Astrocyte of the cerebellum (primary cell): Measurements from ENCODE around the gene CAPN7.
A peak's percentile ranks its signal among the peaks of the same experiment; 100 is the strongest.

ENCODE experiments used
- DNase-seq: peaks from one replicate; pipeline ENCODE4 v3.0.0-alpha.2; 2011; ENCODE audit warnings: low read depth
- H3K4me3 ChIP-seq: 2 replicates; pipeline ENCODE4 v1.5.1; 2011; ENCODE audit warnings: mild to moderate bottlenecking, low read depth, low read length, moderate library complexity
- in situ Hi-C: cut with HindIII; loops from 2 replicates; pipeline ENCODE4 v1.10.0; 2017; ENCODE audit warnings: low sequenced_read_pairs
- TF ChIP-seq, protein P1 (sequence below): IDR thresholded peaks from 2 replicates; pipeline ENCODE4 v1.5.1; 2012; ENCODE audit warnings: low read length, low read depth, moderate library complexity, mild to moderate bottlenecking; ENCODE audit errors: missing control alignments

CAPN7 gene

GRCh38 chr3:15263926-15264325 lies 57.9 kb downstream of the CAPN7 start:
- TF ChIP-seq, protein P1, sequence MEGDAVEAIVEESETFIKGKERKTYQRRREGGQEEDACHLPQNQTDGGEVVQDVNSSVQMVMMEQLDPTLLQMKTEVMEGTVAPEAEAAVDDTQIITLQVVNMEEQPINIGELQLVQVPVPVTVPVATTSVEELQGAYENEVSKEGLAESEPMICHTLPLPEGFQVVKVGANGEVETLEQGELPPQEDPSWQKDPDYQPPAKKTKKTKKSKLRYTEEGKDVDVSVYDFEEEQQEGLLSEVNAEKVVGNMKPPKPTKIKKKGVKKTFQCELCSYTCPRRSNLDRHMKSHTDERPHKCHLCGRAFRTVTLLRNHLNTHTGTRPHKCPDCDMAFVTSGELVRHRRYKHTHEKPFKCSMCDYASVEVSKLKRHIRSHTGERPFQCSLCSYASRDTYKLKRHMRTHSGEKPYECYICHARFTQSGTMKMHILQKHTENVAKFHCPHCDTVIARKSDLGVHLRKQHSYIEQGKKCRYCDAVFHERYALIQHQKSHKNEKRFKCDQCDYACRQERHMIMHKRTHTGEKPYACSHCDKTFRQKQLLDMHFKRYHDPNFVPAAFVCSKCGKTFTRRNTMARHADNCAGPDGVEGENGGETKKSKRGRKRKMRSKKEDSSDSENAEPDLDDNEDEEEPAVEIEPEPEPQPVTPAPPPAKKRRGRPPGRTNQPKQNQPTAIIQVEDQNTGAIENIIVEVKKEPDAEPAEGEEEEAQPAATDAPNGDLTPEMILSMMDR: no peak
- DNase-seq: no peak

GRCh38 chr3:15264486-15264885 lies 58.4 kb downstream of the CAPN7 start:
- TF ChIP-seq, protein P1: no peak
- in situ Hi-C loops: loop anchor here (25.0 kb wide), 1 partner anchor 273 kb away; no protein-coding TSS in a partner anchor
- no peak overlapping the region for H3K4me3 ChIP-seq
- DNase-seq: no peak

More at GRCh38 chr3:15263926-15264325, 57.9 kb downstream of the CAPN7 start:
- no peak overlapping the region for H3K4me3 ChIP-seq
- in situ Hi-C loops: loop anchor here (25.0 kb wide), 1 partner anchor 273 kb away; no protein-coding TSS in a partner anchor

DNA sequence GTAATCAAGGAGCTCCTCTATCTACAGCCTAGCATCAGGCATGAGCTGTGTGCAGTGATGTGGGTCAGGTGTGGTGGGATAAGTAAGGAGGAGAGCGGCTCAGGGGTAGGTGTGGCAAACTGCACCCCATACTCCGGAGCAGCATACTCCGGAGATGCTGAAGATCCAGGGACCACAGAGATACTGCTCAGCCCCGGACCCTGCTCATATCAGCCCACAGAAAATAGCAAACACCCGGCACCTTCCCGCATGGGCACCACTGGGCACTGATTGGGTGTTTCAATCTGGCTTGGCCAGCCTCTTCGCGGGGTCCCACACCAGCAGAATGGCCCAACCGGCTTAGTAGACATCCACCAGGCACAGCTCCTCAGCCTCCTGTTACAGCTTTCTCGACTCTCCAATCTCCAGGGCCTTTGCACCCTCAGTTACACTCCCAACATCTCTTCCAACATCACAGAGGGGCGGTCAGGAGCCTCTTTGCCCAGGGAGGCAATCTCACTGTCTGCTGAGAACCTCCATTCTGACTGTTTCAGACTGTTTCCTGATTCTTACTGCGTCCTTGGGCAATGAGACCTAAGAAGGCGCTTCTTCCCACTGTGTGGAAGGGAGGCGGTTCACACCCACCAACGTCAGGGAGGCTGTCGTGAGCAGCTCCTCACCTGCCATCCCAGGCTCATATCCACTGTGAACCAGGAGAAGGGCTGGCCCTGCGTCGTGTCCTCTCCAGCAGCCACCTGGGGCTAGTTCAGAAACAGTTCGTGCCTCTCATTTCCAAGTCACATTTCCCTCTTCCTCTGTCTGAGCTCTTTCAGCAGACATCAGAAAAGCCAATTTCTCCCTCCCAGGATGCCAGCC lies 59.8 kb downstream of the CAPN7 start:
- in situ Hi-C loops: loop anchor here (5.0 to 25.0 kb wide), 2 partner anchors 106 to 271 kb away; no protein-coding TSS in a partner anchor
- no peak for DNase-seq
- no peak overlapping the region for H3K4me3 ChIP-seq
- TF ChIP-seq, protein P1: no peak

DNA sequence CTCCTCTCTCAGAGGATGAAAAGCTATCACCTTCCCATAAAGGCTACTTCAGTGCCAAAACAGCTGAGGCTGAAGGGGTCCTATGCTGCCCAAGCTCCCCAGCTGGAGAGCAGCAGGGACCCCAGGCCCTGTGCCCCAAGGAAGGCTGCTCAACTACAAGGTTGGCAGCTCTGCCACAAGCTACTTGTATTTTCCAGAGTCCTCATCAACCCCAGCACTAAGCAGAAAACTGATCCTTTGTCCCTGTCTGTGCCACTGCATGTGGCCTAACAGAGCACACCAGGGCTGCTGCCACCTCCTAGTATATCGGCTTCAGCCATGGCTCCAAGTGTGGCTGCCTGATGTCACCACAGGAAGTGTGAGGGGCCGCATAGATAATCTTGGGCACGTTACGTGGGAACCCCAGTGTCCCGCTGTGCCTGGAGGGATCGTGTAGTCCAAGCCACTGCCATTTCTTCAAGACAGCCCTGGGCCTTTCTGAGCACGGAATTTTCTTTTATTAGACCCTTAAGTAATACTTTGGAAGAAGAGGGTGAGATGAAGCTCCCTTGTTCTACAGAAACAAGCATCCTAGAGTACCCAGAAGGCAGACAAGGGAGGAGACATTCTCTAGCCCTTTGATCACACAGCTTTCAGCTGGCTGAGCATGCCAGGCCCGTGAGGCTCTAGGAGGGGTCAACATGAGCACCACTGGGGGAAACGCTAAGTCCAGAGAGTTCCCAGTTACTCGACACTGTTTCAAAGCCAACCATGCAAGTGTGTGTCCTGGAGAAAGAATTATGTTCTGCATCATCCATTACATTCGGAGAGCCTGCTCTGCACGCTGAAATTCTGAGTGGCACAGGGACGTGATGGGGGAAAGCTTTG lies 60.7 kb downstream of the CAPN7 start:
- DNase-seq: no peak

DNA sequence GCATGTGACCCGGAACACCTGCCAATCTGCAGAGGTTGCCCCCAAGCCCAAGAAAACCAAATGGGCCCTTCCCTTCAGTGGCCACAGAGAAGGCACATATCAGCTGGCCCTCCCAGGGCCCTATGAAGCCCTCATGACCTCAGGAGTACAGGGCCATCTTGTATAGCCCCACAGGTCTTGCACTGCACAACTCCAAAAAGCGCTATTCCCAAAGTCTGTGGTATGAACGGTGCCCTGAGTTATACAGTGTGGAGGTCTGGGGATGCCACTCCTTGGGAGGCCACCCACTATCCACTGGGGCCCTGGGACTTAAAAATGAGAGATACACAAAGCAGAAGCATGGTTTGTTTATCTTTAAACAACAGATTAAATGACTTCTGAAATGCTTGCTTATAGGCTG lies 61.5 kb downstream of the CAPN7 start:
- in situ Hi-C loops: loop anchor here (5.0 to 25.0 kb wide), 2 partner anchors 105 to 270 kb away; no protein-coding TSS in a partner anchor
- DNase-seq: no peak
- TF ChIP-seq, protein P1: no peak
- H3K4me3 ChIP-seq: no peak overlapping the region

More for the DNA sequence above, 60.7 kb downstream of the CAPN7 start:
- TF ChIP-seq, protein P1: no peak
- in situ Hi-C loops: loop anchor here (5.0 to 25.0 kb wide), 2 partner anchors 106 to 271 kb away; no protein-coding TSS in a partner anchor
- no peak overlapping the region for H3K4me3 ChIP-seq

- in situ Hi-C loops: loop anchor here (5.0 to 25.0 kb wide), 2 partner anchors 104 to 269 kb away; no protein-coding TSS in a partner anchor
- TF ChIP-seq, protein P1: peak; percentile 95
- DNase-seq: peak; percentile 81
- H3K4me3 ChIP-seq: no peak overlapping the region
Measured at GRCh38 chr3:15268033-15268631, 62.1 kb downstream of the CAPN7 start.
